HEK293 (cell line): Measurements from ENCODE around the gene GARRE1.

ENCODE experiments used
- BCL11B ChIP-seq: fragments of 450-650 bp; formaldehyde crosslinking; IDR thresholded peaks from 2 replicates; pipeline ENCODE4 v1.5.1; 2016; ENCODE audit warnings: low read depth, missing biosample characterization, missing genetic modification characterization
- OSR2 ChIP-seq: fragments of 450-650 bp; formaldehyde crosslinking; IDR thresholded peaks from 2 replicates; pipeline ENCODE4 v1.5.1; 2016; ENCODE audit warnings: missing biosample characterization, missing genetic modification characterization
- TCF7L2 ChIP-seq: IDR thresholded peaks from 2 replicates; pipeline ENCODE4 v1.6.1; 2011; ENCODE audit warnings: low read depth, mild to moderate bottlenecking, inconsistent platforms, low read length, moderate library complexity, borderline replicate concordance
- YY1 ChIP-seq: fragments of 450-650 bp; formaldehyde crosslinking; IDR thresholded peaks from 2 replicates; pipeline ENCODE4 v1.5.1; 2018; ENCODE audit warnings: missing biosample characterization, missing genetic modification characterization
- ZNF133 ChIP-seq: fragments of 450-650 bp; formaldehyde crosslinking; IDR thresholded peaks from 2 replicates; pipeline ENCODE4 v1.5.1; 2016; ENCODE audit warnings: missing biosample characterization, missing genetic modification characterization
- ZNF16 ChIP-seq: fragments of 450-650 bp; formaldehyde crosslinking; IDR thresholded peaks from 2 replicates; pipeline ENCODE4 v1.5.1; 2016; ENCODE audit warnings: low read depth, missing biosample characterization, missing genetic modification characterization
- ZNF274 ChIP-seq, 2 experiments: fragments of 200-500 bp in 1 of 2; fragments of 450-650 bp in 1 of 2; sonication (Bioruptor generic) in 1 of 2; formaldehyde crosslinking in 1 of 2; IDR thresholded peaks; 2 replicates each; pipeline versions ENCODE4 v1.5.1 to v1.6.1; 2014 to 2016; ENCODE audit warnings: borderline replicate concordance in 1 of 2, inconsistent platforms in 1 of 2, low read length in 1 of 2, missing biosample characterization in 1 of 2, missing genetic modification characterization in 1 of 2
- ZNF558 ChIP-seq: fragments of 450-650 bp; formaldehyde crosslinking; IDR thresholded peaks from 2 replicates; pipeline ENCODE4 v1.5.1; 2016; ENCODE audit warnings: missing biosample characterization, missing genetic modification characterization
- ZNF785 ChIP-seq: fragments of 450-650 bp; formaldehyde crosslinking; IDR thresholded peaks from 2 replicates; pipeline ENCODE4 v1.5.1; 2016; ENCODE audit warnings: missing biosample characterization, missing genetic modification characterization
- TF ChIP-seq, protein P1 (sequence below): fragments of 450-650 bp; formaldehyde crosslinking; IDR thresholded peaks from 2 replicates; pipeline ENCODE4 v1.5.1; 2016; ENCODE audit warnings: missing biosample characterization, missing genetic modification characterization
- TF ChIP-seq, protein P2 (sequence below): fragments of 450-650 bp; formaldehyde crosslinking; IDR thresholded peaks from 2 replicates; pipeline ENCODE4 v1.5.1; 2016; ENCODE audit warnings: missing biosample characterization, missing genetic modification characterization, borderline replicate concordance
- TF ChIP-seq, protein P3 (sequence below): fragments of 450-650 bp; formaldehyde crosslinking; IDR thresholded peaks from 2 replicates; pipeline ENCODE4 v1.5.1; 2016; ENCODE audit warnings: missing biosample characterization, missing genetic modification characterization
- TF ChIP-seq, protein P4 (sequence below): fragments of 450-650 bp; formaldehyde crosslinking; IDR thresholded peaks from 2 replicates; pipeline ENCODE4 v1.5.1; 2016; ENCODE audit warnings: missing biosample characterization, missing genetic modification characterization, low read depth
- TF ChIP-seq, protein P5 (sequence below): sonication (generic); formaldehyde crosslinking; IDR thresholded peaks from 2 replicates; pipeline ENCODE4 v1.8.1; 2022; ENCODE audit warnings: mild to moderate bottlenecking, moderate library complexity, missing genetic modification reagents

DNA sequence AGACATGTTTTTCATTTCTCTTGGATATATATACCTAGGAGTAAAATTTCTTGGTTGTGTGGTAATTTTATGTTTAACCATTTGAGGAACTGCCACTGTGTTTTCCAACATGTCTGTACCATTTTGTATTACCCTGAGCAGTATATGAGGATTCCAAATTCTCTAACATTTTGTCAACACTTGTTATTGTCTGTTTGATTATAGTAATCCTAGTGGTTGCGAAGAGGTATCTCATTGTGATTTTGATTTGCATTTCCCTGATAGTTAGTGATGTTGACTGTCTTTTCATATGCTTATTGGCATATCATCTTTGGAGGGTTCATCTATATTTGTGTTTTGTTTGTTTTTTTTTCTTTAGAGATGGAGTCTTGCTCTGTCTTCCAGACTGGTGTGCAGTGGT, 21.4 kb downstream of the GARRE1 start:
- no peak for TF ChIP-seq OSR2 (tag by site-specific recombination)
- TF ChIP-seq ZNF16: no peak
- TF ChIP-seq, protein P1, sequence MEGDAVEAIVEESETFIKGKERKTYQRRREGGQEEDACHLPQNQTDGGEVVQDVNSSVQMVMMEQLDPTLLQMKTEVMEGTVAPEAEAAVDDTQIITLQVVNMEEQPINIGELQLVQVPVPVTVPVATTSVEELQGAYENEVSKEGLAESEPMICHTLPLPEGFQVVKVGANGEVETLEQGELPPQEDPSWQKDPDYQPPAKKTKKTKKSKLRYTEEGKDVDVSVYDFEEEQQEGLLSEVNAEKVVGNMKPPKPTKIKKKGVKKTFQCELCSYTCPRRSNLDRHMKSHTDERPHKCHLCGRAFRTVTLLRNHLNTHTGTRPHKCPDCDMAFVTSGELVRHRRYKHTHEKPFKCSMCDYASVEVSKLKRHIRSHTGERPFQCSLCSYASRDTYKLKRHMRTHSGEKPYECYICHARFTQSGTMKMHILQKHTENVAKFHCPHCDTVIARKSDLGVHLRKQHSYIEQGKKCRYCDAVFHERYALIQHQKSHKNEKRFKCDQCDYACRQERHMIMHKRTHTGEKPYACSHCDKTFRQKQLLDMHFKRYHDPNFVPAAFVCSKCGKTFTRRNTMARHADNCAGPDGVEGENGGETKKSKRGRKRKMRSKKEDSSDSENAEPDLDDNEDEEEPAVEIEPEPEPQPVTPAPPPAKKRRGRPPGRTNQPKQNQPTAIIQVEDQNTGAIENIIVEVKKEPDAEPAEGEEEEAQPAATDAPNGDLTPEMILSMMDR: no peak
- TF ChIP-seq ZNF133 (tag by site-specific recombination): no peak
- TF ChIP-seq, protein P2, sequence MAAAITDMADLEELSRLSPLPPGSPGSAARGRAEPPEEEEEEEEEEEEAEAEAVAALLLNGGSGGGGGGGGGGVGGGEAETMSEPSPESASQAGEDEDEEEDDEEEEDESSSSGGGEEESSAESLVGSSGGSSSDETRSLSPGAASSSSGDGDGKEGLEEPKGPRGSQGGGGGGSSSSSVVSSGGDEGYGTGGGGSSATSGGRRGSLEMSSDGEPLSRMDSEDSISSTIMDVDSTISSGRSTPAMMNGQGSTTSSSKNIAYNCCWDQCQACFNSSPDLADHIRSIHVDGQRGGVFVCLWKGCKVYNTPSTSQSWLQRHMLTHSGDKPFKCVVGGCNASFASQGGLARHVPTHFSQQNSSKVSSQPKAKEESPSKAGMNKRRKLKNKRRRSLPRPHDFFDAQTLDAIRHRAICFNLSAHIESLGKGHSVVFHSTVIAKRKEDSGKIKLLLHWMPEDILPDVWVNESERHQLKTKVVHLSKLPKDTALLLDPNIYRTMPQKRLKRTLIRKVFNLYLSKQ (tag by site-specific recombination): no peak
- no peak for TF ChIP-seq TCF7L2
- TF ChIP-seq ZNF558: no peak
- no peak for TF ChIP-seq ZNF785
- TF ChIP-seq ZNF274 (IDR thresholded peaks at IDR 0.05; ENCODE audit: low read length): no peak
- no peak for TF ChIP-seq ZNF274 (tag by site-specific recombination; IDR thresholded peaks at IDR 0.05; ENCODE audit: borderline replicate concordance)
- TF ChIP-seq, protein P3, sequence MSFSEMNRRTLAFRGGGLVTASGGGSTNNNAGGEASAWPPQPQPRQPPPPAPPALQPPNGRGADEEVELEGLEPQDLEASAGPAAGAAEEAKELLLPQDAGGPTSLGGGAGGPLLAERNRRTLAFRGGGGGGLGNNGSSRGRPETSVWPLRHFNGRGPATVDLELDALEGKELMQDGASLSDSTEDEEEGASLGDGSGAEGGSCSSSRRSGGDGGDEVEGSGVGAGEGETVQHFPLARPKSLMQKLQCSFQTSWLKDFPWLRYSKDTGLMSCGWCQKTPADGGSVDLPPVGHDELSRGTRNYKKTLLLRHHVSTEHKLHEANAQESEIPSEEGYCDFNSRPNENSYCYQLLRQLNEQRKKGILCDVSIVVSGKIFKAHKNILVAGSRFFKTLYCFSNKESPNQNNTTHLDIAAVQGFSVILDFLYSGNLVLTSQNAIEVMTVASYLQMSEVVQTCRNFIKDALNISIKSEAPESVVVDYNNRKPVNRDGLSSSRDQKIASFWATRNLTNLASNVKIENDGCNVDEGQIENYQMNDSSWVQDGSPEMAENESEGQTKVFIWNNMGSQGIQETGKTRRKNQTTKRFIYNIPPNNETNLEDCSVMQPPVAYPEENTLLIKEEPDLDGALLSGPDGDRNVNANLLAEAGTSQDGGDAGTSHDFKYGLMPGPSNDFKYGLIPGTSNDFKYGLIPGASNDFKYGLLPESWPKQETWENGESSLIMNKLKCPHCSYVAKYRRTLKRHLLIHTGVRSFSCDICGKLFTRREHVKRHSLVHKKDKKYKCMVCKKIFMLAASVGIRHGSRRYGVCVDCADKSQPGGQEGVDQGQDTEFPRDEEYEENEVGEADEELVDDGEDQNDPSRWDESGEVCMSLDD (tag by site-specific recombination): no peak
- TF ChIP-seq YY1 (tag by site-specific recombination): no peak
- TF ChIP-seq, protein P4, sequence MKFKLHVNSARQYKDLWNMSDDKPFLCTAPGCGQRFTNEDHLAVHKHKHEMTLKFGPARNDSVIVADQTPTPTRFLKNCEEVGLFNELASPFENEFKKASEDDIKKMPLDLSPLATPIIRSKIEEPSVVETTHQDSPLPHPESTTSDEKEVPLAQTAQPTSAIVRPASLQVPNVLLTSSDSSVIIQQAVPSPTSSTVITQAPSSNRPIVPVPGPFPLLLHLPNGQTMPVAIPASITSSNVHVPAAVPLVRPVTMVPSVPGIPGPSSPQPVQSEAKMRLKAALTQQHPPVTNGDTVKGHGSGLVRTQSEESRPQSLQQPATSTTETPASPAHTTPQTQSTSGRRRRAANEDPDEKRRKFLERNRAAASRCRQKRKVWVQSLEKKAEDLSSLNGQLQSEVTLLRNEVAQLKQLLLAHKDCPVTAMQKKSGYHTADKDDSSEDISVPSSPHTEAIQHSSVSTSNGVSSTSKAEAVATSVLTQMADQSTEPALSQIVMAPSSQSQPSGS (tag by site-specific recombination): no peak
- TF ChIP-seq, protein P5, sequence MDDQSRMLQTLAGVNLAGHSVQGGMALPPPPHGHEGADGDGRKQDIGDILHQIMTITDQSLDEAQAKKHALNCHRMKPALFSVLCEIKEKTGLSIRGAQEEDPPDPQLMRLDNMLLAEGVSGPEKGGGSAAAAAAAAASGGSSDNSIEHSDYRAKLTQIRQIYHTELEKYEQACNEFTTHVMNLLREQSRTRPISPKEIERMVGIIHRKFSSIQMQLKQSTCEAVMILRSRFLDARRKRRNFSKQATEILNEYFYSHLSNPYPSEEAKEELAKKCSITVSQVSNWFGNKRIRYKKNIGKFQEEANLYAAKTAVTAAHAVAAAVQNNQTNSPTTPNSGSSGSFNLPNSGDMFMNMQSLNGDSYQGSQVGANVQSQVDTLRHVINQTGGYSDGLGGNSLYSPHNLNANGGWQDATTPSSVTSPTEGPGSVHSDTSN (CRISPR knock-in tag): no peak
- no peak for TF ChIP-seq BCL11B (tag by site-specific recombination)
